GM18505 (cell line): ENCODE data around the gene MAST4.

ENCODE experiments used
- ATAC-seq: cut with Tn5 transposase; IDR thresholded peaks from one replicate; pipeline ENCODE4 v1.9.1; 2021; ENCODE audit not compliant: unreplicated experiment
- POLR2A ChIP-seq: IDR thresholded peaks from 4 replicates; pipeline ENCODE4 v1.6.1; 2011; ENCODE audit warnings: borderline replicate concordance; ENCODE audit not compliant: insufficient read depth, insufficient read length; ENCODE audit errors: extremely low read depth

MAST4 gene

DNA sequence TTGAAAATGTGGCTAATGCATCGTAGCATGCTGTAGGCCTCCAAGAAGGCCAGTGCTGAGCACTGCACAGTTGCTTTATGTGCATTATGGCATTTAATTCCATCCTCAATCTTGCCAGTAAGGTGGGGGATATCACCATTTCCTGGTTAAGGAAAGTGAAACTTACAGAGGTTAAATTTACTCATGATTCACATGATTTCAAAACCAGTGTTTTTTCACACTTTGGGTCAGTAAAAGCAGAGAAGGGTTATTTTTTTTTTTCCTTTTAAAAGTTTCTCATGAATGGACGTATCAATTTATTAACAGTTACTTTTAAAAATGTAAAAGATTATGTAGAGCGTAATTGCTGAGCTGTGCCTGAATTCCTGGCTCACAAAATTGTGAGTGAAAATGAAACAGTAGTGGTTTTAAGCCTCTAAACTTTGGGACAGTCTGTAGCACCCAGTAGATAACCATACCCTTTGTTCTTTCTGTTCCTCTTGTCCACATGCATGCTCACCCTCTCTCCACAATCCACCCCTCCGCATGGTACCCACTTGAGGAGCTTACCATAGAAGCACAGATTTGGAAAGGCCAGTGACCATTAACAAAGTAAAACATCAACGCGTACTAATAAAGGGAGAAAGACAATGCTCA is 21.2 kb downstream of the MAST4 start:
- no peak for TF ChIP-seq POLR2A
- peak; percentile 73 for ATAC-seq

- no peak for TF ChIP-seq POLR2A
- ATAC-seq, result no peak
These were observed 22.0 kb downstream of the MAST4 start for GRCh38 chr5:66617991-66618768.

DNA sequence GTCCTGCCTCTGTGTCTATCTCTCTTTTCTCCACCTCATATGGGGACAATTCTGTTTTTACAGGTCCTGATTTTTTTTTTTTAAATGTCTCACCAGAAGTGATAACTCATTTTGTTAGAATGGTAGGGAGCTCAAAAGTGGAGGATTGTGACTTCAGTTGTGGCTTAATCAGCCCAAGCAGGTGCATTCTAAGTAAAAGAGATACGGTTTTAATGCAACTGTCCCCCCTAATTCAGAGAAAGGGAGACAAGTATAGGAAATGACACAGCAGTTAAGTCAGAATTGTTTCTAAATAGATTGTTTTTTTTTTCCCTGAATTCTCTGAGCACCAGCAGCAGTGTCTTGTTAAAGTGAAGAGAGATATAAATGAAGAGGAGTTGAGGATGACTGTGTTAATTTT is 24.5 kb downstream of the MAST4 start:
- TF ChIP-seq POLR2A, result no peak
- ATAC-seq, result no peak

DNA sequence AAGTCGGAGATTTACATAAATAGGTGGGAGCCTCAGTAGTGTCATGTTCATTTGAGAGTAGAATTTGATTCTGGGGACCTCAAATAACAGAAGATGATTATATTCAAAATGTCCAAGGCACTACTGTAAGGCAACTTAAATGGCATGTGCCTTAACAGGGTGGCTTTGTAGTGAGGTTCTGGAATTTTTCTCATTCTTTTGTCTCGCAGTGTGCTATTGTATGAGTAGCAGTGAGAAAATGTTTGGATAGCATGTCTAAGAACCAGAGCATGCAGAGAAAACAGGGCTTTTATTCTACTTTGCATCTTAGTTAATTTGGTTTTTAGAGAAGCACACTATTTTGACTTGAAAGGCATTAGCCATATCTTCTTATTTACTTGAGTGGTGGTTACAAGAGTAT is 25.0 kb downstream of the MAST4 start:
- ATAC-seq, result no peak
- TF ChIP-seq POLR2A, result no peak

DNA sequence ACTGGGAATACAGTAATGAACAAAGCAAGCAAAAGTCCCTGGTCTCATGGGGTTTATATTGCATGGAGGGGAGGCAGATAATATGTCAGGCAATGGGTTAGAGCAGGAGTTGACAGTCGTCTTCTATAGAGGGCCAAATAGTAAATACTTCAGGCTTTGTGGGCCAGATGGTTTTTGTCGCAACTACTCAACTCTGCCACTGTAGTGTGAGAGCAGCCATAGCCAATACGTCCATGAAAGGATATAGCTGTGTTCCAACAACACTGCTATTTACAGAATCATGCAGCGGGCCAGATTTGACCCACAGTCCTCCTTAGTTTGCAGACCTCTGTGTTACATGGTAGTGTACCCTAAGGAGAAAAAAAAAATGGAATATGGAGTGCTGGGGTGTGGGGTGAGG is 25.5 kb downstream of the MAST4 start:
- no peak for ATAC-seq
- TF ChIP-seq POLR2A, result no peak

- ATAC-seq, result no peak
- TF ChIP-seq POLR2A, result no peak
These were observed 32.4 kb downstream of the MAST4 start for GRCh38 chr5:66628561-66628960.

DNA sequence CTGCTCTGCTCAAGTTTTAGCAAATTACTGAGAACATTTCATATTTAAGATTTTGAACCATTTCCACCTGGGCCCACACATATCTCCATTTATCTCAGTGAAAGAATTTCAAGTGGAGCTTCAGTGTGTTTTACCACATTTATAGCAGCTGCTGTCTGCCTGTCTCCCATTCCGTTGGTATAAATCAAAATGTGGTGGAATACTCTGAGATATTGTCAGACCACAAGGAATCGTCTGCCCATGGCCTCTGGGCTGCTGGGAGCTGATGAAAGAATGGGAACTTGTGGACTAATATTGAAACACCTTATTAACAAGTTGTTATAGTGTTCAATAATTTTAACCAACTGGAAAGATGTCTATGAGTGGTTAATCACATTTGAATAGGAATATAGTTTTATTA is 33.3 kb downstream of the MAST4 start:
- no peak for TF ChIP-seq POLR2A
- ATAC-seq, result no peak

DNA sequence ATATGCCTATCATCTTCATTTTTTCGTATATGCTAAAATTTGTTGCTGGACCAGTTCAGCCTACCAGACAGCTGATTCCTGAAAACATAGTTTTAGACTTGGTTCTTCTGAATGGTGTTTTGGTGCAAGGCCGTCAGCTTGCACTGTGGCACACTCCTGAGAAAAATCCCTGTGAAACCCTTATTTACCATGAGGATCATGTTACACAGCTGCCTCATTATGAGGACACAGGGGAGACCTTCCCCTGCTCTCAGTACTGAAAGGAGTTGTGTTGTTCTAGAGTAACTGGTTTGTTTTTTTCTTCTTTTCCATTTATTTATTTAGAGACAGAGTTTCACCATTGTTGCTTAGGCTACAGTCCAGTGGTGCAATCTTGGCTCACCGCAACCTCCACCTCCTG is 37.6 kb downstream of the MAST4 start:
- TF ChIP-seq POLR2A, result no peak
- ATAC-seq, result no peak

DNA sequence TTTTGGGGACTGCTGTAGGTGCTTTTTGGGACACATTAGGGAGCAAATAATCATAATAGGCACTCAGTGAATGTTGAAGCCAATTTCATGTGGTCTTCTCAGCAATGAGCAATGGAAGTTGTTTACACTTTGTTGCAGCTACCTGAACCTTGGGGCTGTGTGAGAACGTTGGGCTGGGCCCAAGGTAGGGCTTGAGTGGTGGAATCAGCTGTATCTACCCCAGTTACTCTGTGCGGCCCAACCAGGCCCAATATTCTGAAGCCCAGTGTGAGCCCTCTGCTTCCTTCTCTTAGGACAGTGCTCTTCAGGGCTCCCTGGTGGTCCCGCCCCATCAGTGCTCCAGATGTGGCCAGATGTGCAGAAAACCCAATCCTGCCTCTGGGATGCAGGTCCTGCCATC is 38.4 kb downstream of the MAST4 start:
- no peak for ATAC-seq
- no peak for TF ChIP-seq POLR2A

GRCh38 chr5:66637994-66638393 is 41.8 kb downstream of the MAST4 start:
- TF ChIP-seq POLR2A, result no peak
- no peak for ATAC-seq

GRCh38 chr5:66639037-66639436 is 42.8 kb downstream of the MAST4 start:
- no peak for ATAC-seq
- no peak for TF ChIP-seq POLR2A

DNA sequence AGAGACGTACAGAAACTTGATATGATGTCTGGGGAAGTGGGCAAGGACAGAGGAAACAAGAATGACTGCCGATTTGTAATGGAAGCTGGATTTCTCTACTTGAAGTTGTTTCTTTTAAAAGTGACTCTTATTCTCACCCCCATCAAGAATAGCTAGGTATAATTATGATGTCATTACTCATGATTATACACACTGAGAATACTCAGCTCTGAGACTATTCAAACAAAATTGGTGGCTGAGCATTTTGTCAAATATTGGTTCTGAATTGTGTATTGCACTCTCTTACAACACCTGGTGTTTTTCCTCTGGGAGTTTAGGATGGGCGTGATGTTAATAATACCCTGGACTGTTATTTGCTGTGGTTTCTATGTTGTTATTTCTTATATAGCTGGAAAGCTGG is 46.3 kb downstream of the MAST4 start:
- ATAC-seq, result no peak
- no peak for TF ChIP-seq POLR2A

DNA sequence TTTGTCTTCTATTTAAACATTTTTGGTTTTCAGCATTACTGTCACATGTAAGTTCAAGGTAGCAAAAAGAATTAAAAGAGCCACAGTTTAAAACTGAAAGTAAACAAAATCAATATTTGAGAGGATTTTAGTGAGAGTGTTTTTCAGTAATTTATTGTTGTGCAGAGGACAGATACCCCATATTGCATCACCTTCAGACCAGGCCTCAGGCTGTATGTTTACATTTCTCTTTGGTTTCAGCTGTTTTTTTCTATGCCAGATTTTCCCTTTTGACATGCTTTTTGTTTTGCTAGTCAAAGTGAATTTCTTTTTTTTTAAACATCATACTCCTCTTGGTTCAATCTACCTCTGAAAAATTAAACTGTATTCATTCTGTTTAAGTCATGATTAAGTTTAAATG is 47.2 kb downstream of the MAST4 start:
- TF ChIP-seq POLR2A, result no peak
- no peak for ATAC-seq

DNA sequence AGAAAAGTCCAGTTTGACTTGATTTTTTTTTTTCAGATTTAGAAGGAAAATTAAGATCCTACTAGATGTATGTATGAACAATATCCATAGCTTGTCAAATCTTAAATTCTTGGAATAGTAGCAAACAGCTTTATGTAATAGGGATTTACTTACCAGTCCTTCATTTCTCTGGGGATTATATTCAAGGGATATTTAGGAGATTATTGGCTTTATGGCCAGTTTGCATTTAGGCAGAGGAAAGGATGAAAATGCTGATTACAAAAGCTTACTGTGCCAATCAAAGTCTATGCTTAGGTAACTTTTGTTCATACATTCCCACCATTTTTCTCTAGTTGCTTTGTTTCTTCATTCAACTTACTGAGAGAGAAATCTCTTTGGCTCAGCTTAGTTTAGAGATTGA is 47.9 kb downstream of the MAST4 start:
- ATAC-seq, result no peak

More for the DNA sequence above, 47.9 kb downstream of the MAST4 start:
- no peak for TF ChIP-seq POLR2A
